Measurements from ENCODE around the gene GMCL2. TPM values are rescaled to one million over a fixed set of nuclear protein-coding genes. Genes with fewer than 3 reads are reported as not detected.
A peak's percentile ranks its signal among the peaks of the same experiment; 100 is the strongest.

Gene GMCL2
- total RNA-seq, 1 experiment from 2014 or later, result not detected

GRCh38 chr5:178223828-178224335, 36.7 kb upstream of the GMCL2 start:
- H3K9me3 Mint-ChIP-seq, result no peaks in the 10 kb centered on the region; a peak in 1 of 5 replicates
- no peaks in the 10 kb centered on the region for H3K27me3 ChIP-seq (ENCODE audit: insufficient read depth, low read length)
- no peak overlapping the region for H4K91ac ChIP-seq (ENCODE audit: insufficient read length, low read depth, low read length)
- H3K27ac ChIP-seq (ENCODE audit: insufficient read length, low read depth, low read length), result no peak overlapping the region
- H3K4me1 ChIP-seq (ENCODE audit: insufficient read depth, low read length), result peaks cover 2% of the 10 kb centered on the region; the same call in 1 of the 2 replicates
- no peak overlapping the region for H3K4me3 Mint-ChIP-seq
- no peak overlapping the region for H3K4me2 ChIP-seq (ENCODE audit: insufficient read depth, insufficient read length, low read length)
- H3K23ac ChIP-seq (ENCODE audit: insufficient read length, low read depth, low read length), result no peak overlapping the region
- no peak overlapping the region for H2BK5ac ChIP-seq (ENCODE audit: insufficient read length, low read length)
- H3K23me2 ChIP-seq (ENCODE audit: insufficient read length, low read depth, low read length, poor library complexity, severe bottlenecking), result no peaks in the 10 kb centered on the region
- TF ChIP-seq CTCF (conservative IDR thresholded peaks at IDR 0.05), result no peak
- no peak overlapping the region for H3K4ac ChIP-seq (ENCODE audit: low read depth, low read length)
- no peak overlapping the region for H2BK15ac ChIP-seq (ENCODE audit: low read depth, low read length)
- H4K8ac ChIP-seq (replicated peaks; ENCODE audit: insufficient read length, low read depth, low read length), result no peak overlapping the region
- H2AFZ ChIP-seq (ENCODE audit: low read length), result no peak overlapping the region
- H3K36me3 Mint-ChIP-seq (ENCODE audit: insufficient read depth in 1 of 3, low read depth in 3 of 3), result peaks cover 42 to 78% (median 59%) of the 10 kb centered on the region in 3 experiments; a peak in 6 of 7 replicates
- WGBS (ENCODE audit: extremely low coverage, insufficient read length, low lambda C conversion rate), result no CpG with 5 or more reads among the region's 13 CpGs
- no peaks in the 10 kb centered on the region for H3K27me3 Mint-ChIP-seq (ENCODE audit: low read depth)
- H3K9ac ChIP-seq (ENCODE audit: extremely low read depth, insufficient read length, low read length), result no peak overlapping the region
- no peak overlapping the region for H3K18ac ChIP-seq (ENCODE audit: insufficient read length, low read depth, low read length)
- no peak overlapping the region for H4K5ac ChIP-seq (ENCODE audit: insufficient read length, low read depth, low read length)
- no peaks in the 10 kb centered on the region for H3K9me3 ChIP-seq (ENCODE audit: control insufficient read depth, low read depth, low read length)
- no peak overlapping the region for H2BK20ac ChIP-seq (ENCODE audit: low read depth, low read length, poor library complexity, severe bottlenecking)
- peak overlapping the region; percentile 60 to 84 (median 64); a peak in 5 of 7 replicates for H3K27ac Mint-ChIP-seq
- peaks cover 17% of the 10 kb centered on the region in 2 experiments for H3K4me1 Mint-ChIP-seq
- H3K56ac ChIP-seq (ENCODE audit: insufficient read length, low read depth, low read length), result no peak overlapping the region
- no peak overlapping the region for H3K14ac ChIP-seq (ENCODE audit: insufficient read depth, low read length)
- H3T11ph ChIP-seq (ENCODE audit: low read length), result no peak overlapping the region
- H4K20me1 ChIP-seq (ENCODE audit: control insufficient read depth, insufficient read depth, insufficient read length), result peaks cover 3% of the 10 kb centered on the region
- no peak overlapping the region for H2AK5ac ChIP-seq (ENCODE audit: insufficient read length, low read length)
- no peaks in the 10 kb centered on the region for H3K79me2 ChIP-seq (ENCODE audit: insufficient read depth, low read length)
- no peaks in the 10 kb centered on the region for H3K79me1 ChIP-seq (ENCODE audit: insufficient read depth, low read depth, low read length, poor library complexity, severe bottlenecking)
- H2BK12ac ChIP-seq (ENCODE audit: insufficient read length, low read depth, low read length), result no peak overlapping the region
- no peak overlapping the region for H2BK120ac ChIP-seq (ENCODE audit: low read depth, low read length, poor library complexity, severe bottlenecking)
- peak; percentile 84 for DNase-seq

Measured in H9 (cell line).